ENCODE data around the gene LRRC74B. TPM values are rescaled to one million over a fixed set of nuclear protein-coding genes. Genes with fewer than 3 reads are reported as not detected.

Gene LRRC74B
- total and polyA plus RNA-seq, 2 donors from 2014 or later, result not detected

GRCh38 chr22:21014726-21015465, 30.9 kb upstream of the LRRC74B start, which contains the start of gene P2RX6:
P2RX6 (plus strand) TSS chr22:21015165; CDS start chr22:21015175, 10 bp downstream.
- Histone ChIP-seq H3K9me3 (ENCODE audit: control insufficient read depth in 2 of 3, insufficient read depth in 1 of 3, low read length in 3 of 3) (no peaks in the 10 kb centered on the region), H3K27me3 (ENCODE audit: control insufficient read depth, insufficient read depth, low read length) (no peaks in the 10 kb centered on the region), H3K4me3 (ENCODE audit: low read length in 3 of 3) (peak within 1 kb of the TSS; percentile 38 to 44 (median 40)), H3K36me3 (ENCODE audit: control insufficient read depth in 2 of 3, insufficient read depth in 3 of 3, low read length in 3 of 3) (no peaks in the 10 kb centered on the region), H3K27ac (ENCODE audit: low read depth in 2 of 2, low read length in 2 of 2) (peak within 1 kb of the TSS; percentile 32 to 37), H3K4me1 (ENCODE audit: control insufficient read depth in 2 of 3, insufficient read depth in 2 of 3, low read depth in 1 of 3, low read length in 3 of 3) (peaks cover 0 to 11% (median 5%) of the 10 kb centered on the region in 3 donors), H3K9ac (ENCODE audit: low read length in 3 of 3) (no peak within 1 kb of the TSS)
- TF ChIP-seq CTCF (IDR thresholded peaks at IDR 0.05; ENCODE audit: borderline replicate concordance, extremely low read depth, insufficient read depth), result no peak
- intact Hi-C loops (cut with DNase I), result no loop called here
- no peak for FAIRE-seq
- DNase-seq, result peak; percentile 80 to 89 (median 85)

GRCh38 chr22:21015466-21016006, 30.2 kb upstream of the LRRC74B start:
- intact Hi-C loops (cut with DNase I), result no loop called here
- H3K9ac ChIP-seq (ENCODE audit: low read length in 3 of 3), result no peak overlapping the region

GRCh38 chr22:21016644-21017420, 28.9 kb upstream of the LRRC74B start:
- intact Hi-C loops (cut with DNase I), result no loop called here
- Histone ChIP-seq H3K9ac (ENCODE audit: low read length in 3 of 3) (no peak overlapping the region), H3K9me3 (ENCODE audit: control insufficient read depth in 2 of 3, insufficient read depth in 1 of 3, low read length in 3 of 3) (no peaks in the 10 kb centered on the region), H3K27ac (ENCODE audit: low read depth in 2 of 2, low read length in 2 of 2) (no peak overlapping the region), H3K4me1 (ENCODE audit: control insufficient read depth in 2 of 3, insufficient read depth in 2 of 3, low read depth in 1 of 3, low read length in 3 of 3) (peaks cover 0 to 11% (median 5%) of the 10 kb centered on the region in 3 donors), H3K27me3 (ENCODE audit: control insufficient read depth, insufficient read depth, low read length) (no peaks in the 10 kb centered on the region), H3K36me3 (ENCODE audit: control insufficient read depth in 2 of 3, insufficient read depth in 3 of 3, low read length in 3 of 3) (no peaks in the 10 kb centered on the region), H3K4me3 (ENCODE audit: low read length in 3 of 3) (no peak overlapping the region)
- TF ChIP-seq CTCF (IDR thresholded peaks at IDR 0.05; ENCODE audit: borderline replicate concordance, extremely low read depth, insufficient read depth), result no peak
- no peak for FAIRE-seq
- peak in 1 of 5 donors; percentile 21 for DNase-seq

More at GRCh38 chr22:21015466-21016006, 30.2 kb upstream of the LRRC74B start:
- Histone ChIP-seq H3K27me3 (ENCODE audit: control insufficient read depth, insufficient read depth, low read length) (no peaks in the 10 kb centered on the region), H3K27ac (ENCODE audit: low read depth in 2 of 2, low read length in 2 of 2) (peak overlapping the region; percentile 11 to 37), H3K9me3 (ENCODE audit: control insufficient read depth in 2 of 3, insufficient read depth in 1 of 3, low read length in 3 of 3) (no peaks in the 10 kb centered on the region), H3K36me3 (ENCODE audit: control insufficient read depth in 2 of 3, insufficient read depth in 3 of 3, low read length in 3 of 3) (no peaks in the 10 kb centered on the region), H3K4me3 (ENCODE audit: low read length in 3 of 3) (no peak overlapping the region), H3K4me1 (ENCODE audit: control insufficient read depth in 2 of 3, insufficient read depth in 2 of 3, low read depth in 1 of 3, low read length in 3 of 3) (peaks cover 0 to 11% (median 5%) of the 10 kb centered on the region in 3 donors)
- no peak for TF ChIP-seq CTCF (IDR thresholded peaks at IDR 0.05; ENCODE audit: borderline replicate concordance, extremely low read depth, insufficient read depth)
- FAIRE-seq (no peak), DNase-seq (peak in 1 of 5 donors; percentile 25)

All from kidney (tissue), 14 donors.